Osteoblast (primary cell): ENCODE measurements around the gene MPND. TPM values are rescaled to one million over a fixed set of nuclear protein-coding genes. Genes with fewer than 3 reads are reported as not detected.
A peak's percentile ranks its signal among the peaks of the same experiment; 100 is the strongest.

Experiments
- DNase-seq: peaks from one replicate; pipeline ENCODE4 v3.0.0; 2011; ENCODE audit warnings: low spot score, mixed read lengths; ENCODE audit not compliant: insufficient read length; ENCODE audit errors: missing footprints
- H2AFZ ChIP-seq: 2 replicates; pipeline ENCODE4 v1.6.0; 2011; ENCODE audit warnings: mild to moderate bottlenecking, low read length
- H3K27ac ChIP-seq: 2 replicates; pipeline ENCODE4 v1.5.1; 2011; ENCODE audit warnings: mild to moderate bottlenecking, low read depth, low read length, moderate library complexity
- H3K27me3 ChIP-seq: 2 replicates; pipeline ENCODE4 v1.6.0; 2012; ENCODE audit warnings: mild to moderate bottlenecking, control low read depth, inconsistent platforms, low read length, moderate library complexity; ENCODE audit not compliant: insufficient read depth
- H3K36me3 ChIP-seq: 2 replicates; pipeline ENCODE4 v1.5.1; 2011; ENCODE audit warnings: mild to moderate bottlenecking, low read length, control low read depth, moderate library complexity; ENCODE audit not compliant: insufficient read depth
- H3K4me1 ChIP-seq: 2 replicates; pipeline ENCODE4 v1.5.1; 2011; ENCODE audit warnings: mild to moderate bottlenecking, low read length, control low read depth, moderate library complexity; ENCODE audit not compliant: insufficient read depth
- H3K4me2 ChIP-seq: 2 replicates; pipeline ENCODE4 v1.6.0; 2011; ENCODE audit warnings: mild to moderate bottlenecking, low read length; ENCODE audit not compliant: insufficient read depth
- H3K4me3 ChIP-seq: fragments of 200-600 bp; sonication (generic); 3 replicates; pipeline ENCODE4 v1.5.1; 2012; ENCODE audit warnings: mild to moderate bottlenecking, low read length, inconsistent platforms; ENCODE audit not compliant: insufficient read depth
- H3K79me2 ChIP-seq: 2 replicates; pipeline ENCODE4 v1.6.0; 2012; ENCODE audit warnings: mild to moderate bottlenecking, low read length, control low read depth, inconsistent platforms; ENCODE audit not compliant: insufficient read depth
- H3K9me3 ChIP-seq: 2 replicates; pipeline ENCODE4 v1.5.1; 2011; ENCODE audit warnings: low read depth, low read length, control low read depth
- H4K20me1 ChIP-seq: 2 replicates; pipeline ENCODE4 v1.6.0; 2012; ENCODE audit warnings: mild to moderate bottlenecking, low read length, control low read depth; ENCODE audit not compliant: insufficient read depth
- total RNA-seq: library from RNA; depleted of rRNA; stranded (reverse); fragments of >200 nt; gene quantifications from 2 replicates; pipeline ENCODE4 v1.2.3, GENCODE V29; 2012
- TF ChIP-seq, protein P1 (sequence below): IDR thresholded peaks from 2 replicates; pipeline ENCODE4 v1.5.1; 2011; ENCODE audit warnings: mild to moderate bottlenecking, low read depth, low read length, moderate library complexity; ENCODE audit errors: extremely low read depth

Gene MPND
- total RNA-seq, 1 donor = 6.9 TPM

DNA sequence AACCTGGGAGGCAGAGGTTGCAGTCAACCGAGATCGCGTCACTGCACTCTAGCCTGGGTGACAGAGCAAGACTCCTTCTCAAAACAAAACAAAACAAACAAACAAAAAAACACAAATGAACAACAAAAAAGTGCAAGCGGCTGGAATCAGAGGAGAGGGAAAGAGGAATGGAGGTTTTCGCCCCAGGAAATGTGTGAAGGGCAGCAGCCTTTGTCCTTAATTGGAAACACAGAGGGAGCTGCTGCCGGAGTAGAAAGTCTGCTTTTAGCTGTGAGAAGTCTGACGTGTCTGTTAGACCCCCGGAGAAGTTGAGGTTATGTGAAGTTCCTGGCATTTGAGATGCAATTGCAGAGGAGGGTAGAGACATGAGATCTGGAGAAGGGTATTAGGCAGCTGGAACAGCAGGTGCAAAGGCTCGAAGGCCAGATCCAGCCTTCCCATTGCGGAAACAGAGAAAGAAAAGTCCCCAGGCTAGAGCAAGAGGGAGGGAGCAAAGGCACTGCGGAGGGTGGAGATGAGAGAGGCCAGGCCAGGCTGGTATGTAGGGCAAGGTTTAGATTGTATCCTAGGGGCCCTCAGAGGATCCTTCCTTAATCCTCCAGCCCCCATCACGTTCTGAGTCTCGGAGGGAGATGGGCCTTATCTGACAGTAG, 41.6 kb upstream of the MPND start:
- Histone ChIP-seq H3K4me2 (no peak overlapping the region), H4K20me1 (no peaks in the 10 kb centered on the region), H2AFZ (no peak overlapping the region), H3K79me2 (no peaks in the 10 kb centered on the region), H3K27ac (no peak overlapping the region), H3K36me3 (no peaks in the 10 kb centered on the region), H3K9me3 (no peaks in the 10 kb centered on the region), H3K4me1 (no peaks in the 10 kb centered on the region), H3K27me3 (no peaks in the 10 kb centered on the region), H3K4me3 (no peak overlapping the region)
- TF ChIP-seq, protein P1, sequence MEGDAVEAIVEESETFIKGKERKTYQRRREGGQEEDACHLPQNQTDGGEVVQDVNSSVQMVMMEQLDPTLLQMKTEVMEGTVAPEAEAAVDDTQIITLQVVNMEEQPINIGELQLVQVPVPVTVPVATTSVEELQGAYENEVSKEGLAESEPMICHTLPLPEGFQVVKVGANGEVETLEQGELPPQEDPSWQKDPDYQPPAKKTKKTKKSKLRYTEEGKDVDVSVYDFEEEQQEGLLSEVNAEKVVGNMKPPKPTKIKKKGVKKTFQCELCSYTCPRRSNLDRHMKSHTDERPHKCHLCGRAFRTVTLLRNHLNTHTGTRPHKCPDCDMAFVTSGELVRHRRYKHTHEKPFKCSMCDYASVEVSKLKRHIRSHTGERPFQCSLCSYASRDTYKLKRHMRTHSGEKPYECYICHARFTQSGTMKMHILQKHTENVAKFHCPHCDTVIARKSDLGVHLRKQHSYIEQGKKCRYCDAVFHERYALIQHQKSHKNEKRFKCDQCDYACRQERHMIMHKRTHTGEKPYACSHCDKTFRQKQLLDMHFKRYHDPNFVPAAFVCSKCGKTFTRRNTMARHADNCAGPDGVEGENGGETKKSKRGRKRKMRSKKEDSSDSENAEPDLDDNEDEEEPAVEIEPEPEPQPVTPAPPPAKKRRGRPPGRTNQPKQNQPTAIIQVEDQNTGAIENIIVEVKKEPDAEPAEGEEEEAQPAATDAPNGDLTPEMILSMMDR = no peak
- DNase-seq = peak; percentile 82

DNA sequence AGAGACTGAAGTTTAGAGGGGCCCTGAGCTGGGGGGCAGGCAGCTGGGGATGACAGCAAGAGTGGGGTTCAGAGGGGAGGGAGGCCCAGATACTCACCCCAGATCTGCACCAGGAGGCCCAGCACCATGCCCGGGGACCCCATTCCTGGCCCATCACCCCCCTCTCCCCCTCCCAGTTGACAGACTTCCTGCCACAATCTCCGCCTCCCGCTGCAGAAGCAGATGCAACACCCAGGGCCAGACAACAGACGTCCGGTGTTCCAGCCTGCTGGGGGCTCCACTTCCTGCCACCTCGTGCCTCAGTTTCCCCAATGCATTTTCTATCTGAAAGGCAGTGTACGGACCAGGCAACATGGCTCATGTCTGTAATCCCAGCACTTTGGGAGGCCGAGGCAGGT, 41.1 kb upstream of the MPND start, which contains the start of gene TMIGD2:
Gene TMIGD2 (minus strand): TSS at position 147 of the 398 bp plus-strand sequence. CDS start 4 bp downstream, at position 143.
- H3K4me1 ChIP-seq = no peaks in the 10 kb centered on the region
- H3K79me2 ChIP-seq = no peaks in the 10 kb centered on the region
- no peak for DNase-seq
- no peaks in the 10 kb centered on the region for H3K27me3 ChIP-seq
- H3K36me3 ChIP-seq = no peaks in the 10 kb centered on the region
- TF ChIP-seq, protein P1 = no peak
- H2AFZ ChIP-seq = no peak within 1 kb of the TSS
- H3K27ac ChIP-seq = no peak within 1 kb of the TSS
- no peak within 1 kb of the TSS for H3K4me2 ChIP-seq
- H3K9me3 ChIP-seq = no peaks in the 10 kb centered on the region
- no peak within 1 kb of the TSS for H3K4me3 ChIP-seq
- H4K20me1 ChIP-seq = no peaks in the 10 kb centered on the region

DNA sequence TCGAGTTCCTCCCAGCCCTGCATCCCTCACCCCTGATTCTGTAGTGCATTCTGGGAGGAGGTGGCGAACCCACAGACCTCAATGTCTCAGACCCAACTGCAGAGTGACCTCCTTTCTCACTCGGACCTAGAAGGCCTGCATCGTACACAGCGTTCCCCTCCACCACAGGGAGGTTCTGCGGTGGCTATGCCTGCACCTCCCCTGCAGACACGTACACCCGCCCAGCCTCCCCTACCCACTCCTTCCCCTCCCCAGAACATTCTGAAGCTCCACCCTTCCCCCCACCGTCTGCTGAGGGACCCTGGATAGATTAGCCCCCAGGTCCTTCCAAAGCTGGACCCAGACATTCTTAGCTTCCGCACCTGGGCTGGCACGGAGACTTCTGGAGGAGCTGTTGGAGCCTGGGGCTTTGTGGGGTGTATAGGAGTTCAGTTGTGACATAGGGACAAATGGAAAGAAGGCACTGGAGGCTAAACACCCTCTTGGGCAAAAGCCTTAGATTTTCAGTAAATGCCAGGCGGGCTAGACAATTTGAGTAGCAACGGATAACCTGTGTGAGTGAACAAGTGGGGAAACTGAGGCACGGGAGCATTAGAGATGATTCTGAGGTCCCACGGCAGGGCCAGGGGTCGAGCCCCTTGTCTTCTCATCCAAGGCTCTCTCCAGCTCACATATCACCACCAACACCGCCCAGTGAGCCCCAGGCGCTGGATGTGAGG, 39.4 kb upstream of the MPND start:
- H3K4me3 ChIP-seq = no peak overlapping the region
- no peaks in the 10 kb centered on the region for H3K4me1 ChIP-seq
- no peak overlapping the region for H2AFZ ChIP-seq

More for the DNA sequence above, 39.4 kb upstream of the MPND start:
- Histone ChIP-seq H4K20me1 (no peaks in the 10 kb centered on the region), H3K27ac (no peak overlapping the region), H3K79me2 (no peaks in the 10 kb centered on the region), H3K4me2 (no peak overlapping the region), H3K36me3 (no peaks in the 10 kb centered on the region), H3K27me3 (no peaks in the 10 kb centered on the region), H3K9me3 (no peaks in the 10 kb centered on the region)
- TF ChIP-seq, protein P1 = no peak
- DNase-seq = no peak
